HepG2 (cell line): Measurements from ENCODE around the gene SYNGR2. TPM values are rescaled to one million over a fixed set of nuclear protein-coding genes. Genes with fewer than 3 reads are reported as not detected.

Experiments used
- ATAC-seq: fragments of 200-7000 bp; cut with Tn5 transposase; 3 replicates; pipeline ENCODE4 v1.9.1; 2020; ENCODE audit warnings: mild to moderate bottlenecking, moderate library complexity
- BruUV-seq: library from RNA; stranded (reverse); fragments of 400-500 nt; replicated peaks from 2 replicates; lab custom pipeline; 2021; lab: Mats Ljungman, UMichigan
- CTCF ChIA-PET: fragments of 300-600 bp; formaldehyde crosslinking; extraction: SDS; loops from one replicate; lab custom pipeline; 2021; ENCODE audit warnings: low total read pairs, inconsistent platforms, low intra/inter-chr PET ratio; lab: Yijun Ruan, JAX
- POLR2A ChIA-PET: fragments of 350-600 bp; sonication (Branson Sonifier 250); formaldehyde crosslinking; loops from one replicate; lab custom pipeline; 2020; ENCODE audit warnings: antibody characterized with exemption, inconsistent platforms; lab: Yijun Ruan, JAX
- DNase-seq: peaks from one replicate; pipeline ENCODE4 v3.0.0-alpha.2; 2015; ENCODE audit warnings: low spot score
- FAIRE-seq: peaks from 3 replicates; lab custom pipeline; 2011; peaks lifted over from hg19 to GRCh38; lab: Jason Lieb, UNC
- H2AFZ ChIP-seq: one replicate; pipeline ENCODE4 v1.6.1; 2011; ENCODE audit warnings: low read length, inconsistent platforms
- H3K27ac ChIP-seq: fragments of 300-600 bp; 3 replicates; pipeline ENCODE4 v1.8.0; 2011; ENCODE audit warnings: mixed run types, mild to moderate bottlenecking, mixed read lengths, low read length, inconsistent platforms; ENCODE audit not compliant: insufficient read depth; ENCODE audit errors: extremely low read length
- H3K27me3 ChIP-seq, 2 experiments: fragments of 200-600 bp in 1 of 2; 2 replicates in 1 of 2; 3 replicates in 1 of 2; pipeline versions ENCODE4 v1.6.0 to v1.8.0; 2011; ENCODE audit warnings: low read length in 2 of 2, mild to moderate bottlenecking in 2 of 2, moderate library complexity in 2 of 2, inconsistent platforms in 1 of 2; ENCODE audit not compliant: insufficient read depth in 2 of 2, control insufficient read depth in 1 of 2
- H3K36me3 ChIP-seq, 2 experiments: fragments of 200-600 bp in 1 of 2; replicated peaks in 1 of 2; 2 replicates in 1 of 2; 3 replicates in 1 of 2; pipeline versions ENCODE4 v1.5.1 to v1.8.0; 2011; ENCODE audit warnings: low read length in 2 of 2, inconsistent platforms in 1 of 2; ENCODE audit not compliant: insufficient read depth in 2 of 2, control insufficient read depth in 1 of 2
- H3K4me1 ChIP-seq: 2 replicates; pipeline ENCODE4 v1.5.1; 2012; ENCODE audit warnings: low read length, inconsistent platforms; ENCODE audit not compliant: insufficient read depth
- H3K4me2 ChIP-seq: 2 replicates; pipeline ENCODE4 v1.6.0; 2011; ENCODE audit warnings: low read depth, low read length, inconsistent platforms
- H3K4me3 ChIP-seq, 3 experiments: fragments of 200-600 bp in 1 of 3; sonication (generic), shearing (Covaris generic) in 1 of 3; replicated peaks in 1 of 3; 2 replicates each; pipeline ENCODE4 v1.5.1; 2011 to 2016; ENCODE audit warnings: low read length in 3 of 3, inconsistent platforms in 2 of 3, low read depth in 2 of 3, mild to moderate bottlenecking in 2 of 3, control low read depth in 1 of 3, mixed read lengths in 1 of 3; ENCODE audit not compliant: insufficient read depth in 1 of 3
- H3K79me2 ChIP-seq: one replicate; pipeline ENCODE4 v1.6.1; 2011; ENCODE audit warnings: low read length, inconsistent platforms; ENCODE audit not compliant: insufficient read depth
- H3K9ac ChIP-seq: 2 replicates; pipeline ENCODE4 v1.6.0; 2011; ENCODE audit warnings: mild to moderate bottlenecking, low read depth, low read length, inconsistent platforms; ENCODE audit not compliant: insufficient read depth
- H3K9me3 ChIP-seq: 2 replicates; pipeline ENCODE4 v1.5.1; 2012; ENCODE audit warnings: mild to moderate bottlenecking, low read length
- H4K20me1 ChIP-seq: 2 replicates; pipeline ENCODE4 v1.6.0; 2011; ENCODE audit warnings: inconsistent platforms, mild to moderate bottlenecking, low read length, moderate library complexity; ENCODE audit not compliant: insufficient read depth
- HIVEP1 ChIP-seq: sonication (generic); formaldehyde crosslinking; IDR thresholded peaks from 2 replicates; pipeline ENCODE4 v1.4.0; 2020; ENCODE audit warnings: mild to moderate bottlenecking, missing genetic modification reagents
- JDP2 ChIP-seq: sonication (generic); formaldehyde crosslinking; IDR thresholded peaks from 2 replicates; pipeline ENCODE4 v1.8.1; 2022; ENCODE audit warnings: missing genetic modification reagents, borderline replicate concordance
- NCOA5 ChIP-seq: sonication (generic); formaldehyde crosslinking; IDR thresholded peaks from 2 replicates; pipeline ENCODE4 v1.4.0; 2020; ENCODE audit warnings: missing genetic modification reagents
- POLR2AphosphoS5 ChIP-seq: IDR thresholded peaks from 2 replicates; pipeline ENCODE4 v1.6.1; 2012; ENCODE audit warnings: low read depth, low read length
- ZNF256 ChIP-seq: sonication (generic); formaldehyde crosslinking; conservative IDR thresholded peaks from 2 replicates; pipeline ENCODE4 v1.4.0; 2020; ENCODE audit warnings: missing genetic modification reagents
- ZNF501 ChIP-seq: sonication (generic); formaldehyde crosslinking; IDR thresholded peaks from 2 replicates; pipeline ENCODE4 v1.5.1; 2020; ENCODE audit warnings: mild to moderate bottlenecking, moderate library complexity, missing genetic modification reagents
- ZNF549 ChIP-seq: sonication (generic); formaldehyde crosslinking; IDR thresholded peaks from 2 replicates; pipeline ENCODE4 v1.5.0; 2020; ENCODE audit warnings: missing genetic modification reagents
- ZNF709 ChIP-seq: sonication (generic); formaldehyde crosslinking; IDR thresholded peaks from 2 replicates; pipeline ENCODE4 v1.5.0; 2020; ENCODE audit warnings: mild to moderate bottlenecking, missing genetic modification reagents
- ZNF772 ChIP-seq: sonication (generic); formaldehyde crosslinking; IDR thresholded peaks from 2 replicates; pipeline ENCODE4 v1.5.0; 2020; ENCODE audit warnings: mild to moderate bottlenecking, missing genetic modification reagents
- ZNF776 ChIP-seq: sonication (generic); formaldehyde crosslinking; IDR thresholded peaks from 2 replicates; pipeline ENCODE4 v1.4.0; 2020; ENCODE audit warnings: mild to moderate bottlenecking, missing genetic modification reagents
- WGBS: methylation state at CpG from one replicate; pipeline ENCODE4 v1.1.6; 2017; ENCODE audit warnings: low lambda C conversion rate; 5-methylcytosine and 5-hydroxymethylcytosine counted together
- in situ Hi-C: cut with HindIII; loops from 2 replicates; pipeline ENCODE4 v1.10.0; 2017; ENCODE audit warnings: low pct_unique_long_range_greater_than_20kb; ENCODE audit not compliant: extremely low pct_ligation_motif_present
- intact Hi-C: fragments of 100-400 bp; cut with micrococcal nuclease; formaldehyde crosslinking; loops from one replicate; pipeline ENCODE4 v1.10.0; 2022; ENCODE audit not compliant: unreplicated experiment
- polyA plus RNA-seq, 8 experiments: library from polyadenylated mRNA; depleted of rRNA in 3 of 8; stranded (reverse) in 7 of 8; unstranded in 1 of 8; fragments of >200 nt; fragmentation: Illumina TruSeq in 4 of 8; extraction: Trizol in 4 of 8; gene quantifications; 2 replicates each; pipeline versions ENCODE4 v1.2.1 to v1.2.3, GENCODE V29; 2011 to 2016; ENCODE audit warnings: low read depth in 4 of 8, missing spikeins in 1 of 8, mixed read lengths in 1 of 8; ENCODE audit not compliant: insufficient read depth in 1 of 8
- total RNA-seq, 5 experiments: library from RNA; depleted of rRNA; stranded (reverse); fragments of >200 nt; fragmentation: Illumina TruSeq; extraction: Trizol; gene quantifications; 2 replicates each; pipeline ENCODE4 v1.2.3, GENCODE V29; 2016; ENCODE audit warnings: low read depth in 1 of 5
- TF ChIP-seq, protein P1 (sequence below): sonication (generic); formaldehyde crosslinking; IDR thresholded peaks from 2 replicates; pipeline ENCODE4 v1.5.1; 2020; ENCODE audit warnings: mild to moderate bottlenecking, missing genetic modification reagents, moderate library complexity
- TF ChIP-seq, protein P2 (sequence below): sonication (generic); formaldehyde crosslinking; IDR thresholded peaks from 2 replicates; pipeline ENCODE4 v1.8.0; 2022; ENCODE audit warnings: missing genetic modification reagents, mild to moderate bottlenecking, moderate library complexity, borderline replicate concordance
- TF ChIP-seq, protein P3 (sequence below): sonication (generic); formaldehyde crosslinking; IDR thresholded peaks from 2 replicates; pipeline ENCODE4 v1.8.0; 2022; ENCODE audit warnings: low read depth, missing genetic modification reagents

Gene SYNGR2
- total and polyA plus RNA-seq, 2 of the 13 experiments (the other 11 are each of a cell fraction or from before 2014, with no cell fraction given), result 46.7 to 170 TPM

DNA sequence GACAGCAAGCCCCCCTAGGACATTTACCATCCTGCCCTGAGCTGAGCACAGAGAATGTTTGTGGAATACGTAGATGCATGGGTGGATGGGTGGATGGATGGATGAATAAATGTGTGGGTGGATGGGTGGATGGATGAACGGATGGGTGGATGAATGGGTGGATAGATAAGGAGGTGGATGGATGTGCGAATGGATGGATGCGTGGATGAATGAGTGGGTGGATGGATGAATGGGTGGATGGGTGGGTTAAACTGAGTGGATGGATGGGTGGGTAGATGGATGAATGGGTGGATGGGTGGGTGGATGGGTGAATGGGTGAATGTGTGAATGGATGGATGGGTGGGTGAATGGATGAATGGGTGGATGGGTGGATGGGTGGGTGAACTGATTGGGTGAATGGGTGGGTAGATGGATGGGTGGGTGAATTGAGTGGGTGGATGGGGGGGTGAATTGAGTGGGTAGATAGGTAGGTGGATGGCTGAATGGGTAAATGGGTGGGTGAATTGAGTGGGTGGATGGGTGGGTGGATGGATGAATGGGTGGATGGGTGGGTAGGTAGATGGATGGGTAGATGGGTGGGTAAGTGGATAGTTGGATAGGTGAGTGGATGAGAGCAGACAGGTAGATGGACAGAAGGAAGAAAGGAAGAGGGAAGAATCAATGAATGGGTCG, 45.0 kb upstream of the SYNGR2 start:
- ATAC-seq, result no peak
- Histone ChIP-seq H3K4me1 (peaks cover 25% of the 10 kb centered on the region), H3K36me3 (peaks cover 42 to 57% of the 10 kb centered on the region in 2 experiments; a peak in 4 of 5 replicates), H2AFZ (no peak overlapping the region), H3K9ac (no peak overlapping the region), H3K9me3 (no peaks in the 10 kb centered on the region), H3K4me2 (no peak overlapping the region), H3K27ac (no peak overlapping the region), H3K4me3 (no peak overlapping the region), H4K20me1 (peaks cover 11% of the 10 kb centered on the region; the same call in 1 of the 2 replicates), H3K79me2 (peaks cover 19% of the 10 kb centered on the region), H3K27me3 (no peaks in the 10 kb centered on the region)
- TF ChIP-seq JDP2, result no peak
- no peak for TF ChIP-seq ZNF501 (CRISPR knock-in tag)
- no peak for TF ChIP-seq NCOA5
- TF ChIP-seq ZNF776 (CRISPR knock-in tag), result no peak
- TF ChIP-seq ZNF772 (CRISPR knock-in tag), result no peak
- TF ChIP-seq HIVEP1 (CRISPR knock-in tag), result no peak
- no peak for TF ChIP-seq ZNF549
- TF ChIP-seq ZNF256 (CRISPR knock-in tag), result no peak
- TF ChIP-seq, protein P1, sequence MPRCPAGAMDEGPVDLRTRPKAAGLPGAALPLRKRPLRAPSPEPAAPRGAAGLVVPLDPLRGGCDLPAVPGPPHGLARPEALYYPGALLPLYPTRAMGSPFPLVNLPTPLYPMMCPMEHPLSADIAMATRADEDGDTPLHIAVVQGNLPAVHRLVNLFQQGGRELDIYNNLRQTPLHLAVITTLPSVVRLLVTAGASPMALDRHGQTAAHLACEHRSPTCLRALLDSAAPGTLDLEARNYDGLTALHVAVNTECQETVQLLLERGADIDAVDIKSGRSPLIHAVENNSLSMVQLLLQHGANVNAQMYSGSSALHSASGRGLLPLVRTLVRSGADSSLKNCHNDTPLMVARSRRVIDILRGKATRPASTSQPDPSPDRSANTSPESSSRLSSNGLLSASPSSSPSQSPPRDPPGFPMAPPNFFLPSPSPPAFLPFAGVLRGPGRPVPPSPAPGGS (CRISPR knock-in tag), result no peak
- TF ChIP-seq, protein P2, sequence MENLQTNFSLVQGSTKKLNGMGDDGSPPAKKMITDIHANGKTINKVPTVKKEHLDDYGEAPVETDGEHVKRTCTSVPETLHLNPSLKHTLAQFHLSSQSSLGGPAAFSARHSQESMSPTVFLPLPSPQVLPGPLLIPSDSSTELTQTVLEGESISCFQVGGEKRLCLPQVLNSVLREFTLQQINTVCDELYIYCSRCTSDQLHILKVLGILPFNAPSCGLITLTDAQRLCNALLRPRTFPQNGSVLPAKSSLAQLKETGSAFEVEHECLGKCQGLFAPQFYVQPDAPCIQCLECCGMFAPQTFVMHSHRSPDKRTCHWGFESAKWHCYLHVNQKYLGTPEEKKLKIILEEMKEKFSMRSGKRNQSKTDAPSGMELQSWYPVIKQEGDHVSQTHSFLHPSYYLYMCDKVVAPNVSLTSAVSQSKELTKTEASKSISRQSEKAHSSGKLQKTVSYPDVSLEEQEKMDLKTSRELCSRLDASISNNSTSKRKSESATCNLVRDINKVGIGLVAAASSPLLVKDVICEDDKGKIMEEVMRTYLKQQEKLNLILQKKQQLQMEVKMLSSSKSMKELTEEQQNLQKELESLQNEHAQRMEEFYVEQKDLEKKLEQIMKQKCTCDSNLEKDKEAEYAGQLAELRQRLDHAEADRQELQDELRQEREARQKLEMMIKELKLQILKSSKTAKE (CRISPR knock-in tag), result 0 out of 2 replicates have a peak, but pooled peaks have one; percentile 14
- 0 out of 2 replicates have a peak, but pooled peaks have one; percentile 30 for TF ChIP-seq POLR2AphosphoS5
- TF ChIP-seq ZNF709 (CRISPR knock-in tag), result no peak
- TF ChIP-seq, protein P3, sequence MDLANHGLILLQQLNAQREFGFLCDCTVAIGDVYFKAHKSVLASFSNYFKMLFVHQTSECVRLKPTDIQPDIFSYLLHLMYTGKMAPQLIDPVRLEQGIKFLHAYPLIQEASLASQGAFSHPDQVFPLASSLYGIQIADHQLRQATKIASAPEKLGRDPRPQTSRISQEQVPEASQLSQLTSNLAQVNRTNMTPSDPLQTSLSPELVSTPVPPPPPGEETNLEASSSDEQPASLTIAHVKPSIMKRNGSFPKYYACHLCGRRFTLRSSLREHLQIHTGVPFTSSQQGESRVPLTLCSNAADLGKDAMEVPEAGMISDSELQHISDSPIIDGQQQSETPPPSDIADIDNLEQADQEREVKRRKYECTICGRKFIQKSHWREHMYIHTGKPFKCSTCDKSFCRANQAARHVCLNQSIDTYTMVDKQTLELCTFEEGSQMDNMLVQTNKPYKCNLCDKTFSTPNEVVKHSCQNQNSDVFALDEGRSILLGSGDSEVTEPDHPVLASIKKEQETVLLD (CRISPR knock-in tag), result no peak
- no peak for DNase-seq
- ChIA-PET POLR2A (interaction anchor here (1.0 to 1.1 kb wide), 2 partner anchors 46 to 65 kb away, joined by 3 read pairs; no protein-coding TSS in a partner anchor), CTCF (no interaction called here)
- 97% methylated on average over 5 of the region's 5 CpGs for WGBS
- no peak for FAIRE-seq
- no TSS peak for BruUV-seq
- in situ Hi-C loops, result no loop called here
- intact Hi-C loops, result no loop called here
